Tibial artery (tissue), 4 donors: ENCODE results near the gene PTCSC3.

Experiments used
- DNase-seq, 2 donors: peaks; one replicate each; pipeline ENCODE4 v3.0.0-alpha.2; 2019
- H3K27ac ChIP-seq, 2 donors: fragments of 200-600 bp; sonication (generic) in 1 of 2; 1 replicate in 1 of 2; 2 replicates in 1 of 2; pipeline ENCODE4 v1.5.1; 2018 to 2019; ENCODE audit warnings: mild to moderate bottlenecking in 1 of 2
- H3K27me3 ChIP-seq, 2 donors: fragments of 200-600 bp; sonication (generic) in 1 of 2; one replicate each; pipeline versions ENCODE4 v1.5.1 to v1.6.0; 2016 to 2019
- H3K36me3 ChIP-seq, 3 donors: fragments of 200-600 bp; sonication (generic) in 2 of 3; one replicate each; pipeline ENCODE4 v1.5.1; 2016 to 2019; ENCODE audit warnings: mild to moderate bottlenecking in 2 of 3
- H3K4me1 ChIP-seq, 4 donors: fragments of 200-600 bp; sonication (generic) in 2 of 4; 1 replicate in 3 of 4; 2 replicates in 1 of 4; pipeline ENCODE4 v1.5.1; 2016 to 2019
- H3K4me3 ChIP-seq, 2 donors: fragments of 200-600 bp; sonication (generic) in 1 of 2; 1 replicate in 1 of 2; 2 replicates in 1 of 2; pipeline ENCODE4 v1.5.1; 2018 to 2019; ENCODE audit warnings: mild to moderate bottlenecking in 2 of 2
- H3K9me3 ChIP-seq, 3 donors: fragments of 200-600 bp; sonication (generic) in 1 of 3; one replicate each; pipeline ENCODE4 v1.5.1; 2016 to 2019
- CTCF ChIP-seq, 2 experiments: fragments of 200-600 bp in 1 of 2; fragments of 450-650 bp in 1 of 2; IDR thresholded peaks; one replicate each; pipeline ENCODE4 v1.5.1; 2017 to 2019; ENCODE audit warnings: antibody characterized with exemption in 2 of 2, mild to moderate bottlenecking in 1 of 2, moderate library complexity in 1 of 2
- intact Hi-C: fragments of 100-400 bp; cut with DNase I; formaldehyde crosslinking; loops from one replicate; pipeline ENCODE4 v1.15.0; 2023; ENCODE audit warnings: low total_unique reads

The PTCSC3 gene

GRCh38 chr14:36194663-36195062, 18.1 kb upstream of the PTCSC3 start:
- Histone ChIP-seq H3K27ac (no peak overlapping the region), H3K27me3 (no peaks in the 10 kb centered on the region), H3K4me1 (no peaks in the 10 kb centered on the region), H3K36me3 (no peaks in the 10 kb centered on the region), H3K9me3 (no peaks in the 10 kb centered on the region), H3K4me3 (no peak overlapping the region)
- no peak for DNase-seq
- TF ChIP-seq CTCF (IDR thresholded peaks at IDR 0.05), result no peak
- intact Hi-C loops, result no loop called here

GRCh38 chr14:36192530-36192929, 16.0 kb upstream of the PTCSC3 start:
- Histone ChIP-seq H3K4me1 (no peaks in the 10 kb centered on the region), H3K27ac (no peak overlapping the region), H3K36me3 (no peaks in the 10 kb centered on the region), H3K9me3 (no peaks in the 10 kb centered on the region), H3K27me3 (no peaks in the 10 kb centered on the region), H3K4me3 (no peak overlapping the region)
- TF ChIP-seq CTCF (IDR thresholded peaks at IDR 0.05), result no peak
- intact Hi-C loops, result no loop called here
- no peak for DNase-seq

GRCh38 chr14:36183402-36183801, 6.9 kb upstream of the PTCSC3 start:
- no peaks in the 10 kb centered on the region for H3K27me3 ChIP-seq
- no peak for TF ChIP-seq CTCF (IDR thresholded peaks at IDR 0.05)
- no peak overlapping the region for H3K27ac ChIP-seq
- no peaks in the 10 kb centered on the region for H3K36me3 ChIP-seq
- no peaks in the 10 kb centered on the region for H3K4me1 ChIP-seq
- H3K4me3 ChIP-seq, result no peak overlapping the region
- no peaks in the 10 kb centered on the region for H3K9me3 ChIP-seq
- no peak for DNase-seq
- intact Hi-C loops, result no loop called here

GRCh38 chr14:36181417-36181816, 4.9 kb upstream of the PTCSC3 start:
- H3K4me3 ChIP-seq, result no peak overlapping the region
- no peaks in the 10 kb centered on the region for H3K27me3 ChIP-seq
- intact Hi-C loops, result no loop called here
- TF ChIP-seq CTCF (IDR thresholded peaks at IDR 0.05), result no peak
- no peaks in the 10 kb centered on the region for H3K9me3 ChIP-seq
- DNase-seq, result no peak
- no peaks in the 10 kb centered on the region for H3K4me1 ChIP-seq
- no peak overlapping the region for H3K27ac ChIP-seq
- no peaks in the 10 kb centered on the region for H3K36me3 ChIP-seq

- no peak overlapping the region for H3K4me3 ChIP-seq
- no peaks in the 10 kb centered on the region for H3K9me3 ChIP-seq
- no peak overlapping the region for H3K27ac ChIP-seq
- no peaks in the 10 kb centered on the region for H3K36me3 ChIP-seq
- intact Hi-C loops, result no loop called here
- TF ChIP-seq CTCF (IDR thresholded peaks at IDR 0.05), result no peak
- no peak for DNase-seq
- H3K27me3 ChIP-seq, result no peaks in the 10 kb centered on the region
- no peaks in the 10 kb centered on the region for H3K4me1 ChIP-seq
Measured at GRCh38 chr14:36177489-36177888, 967 bp upstream of the PTCSC3 start.

GRCh38 chr14:36174767-36175424, 1.6 kb downstream of the PTCSC3 start:
- TF ChIP-seq CTCF (IDR thresholded peaks at IDR 0.05), result no peak
- H3K4me1 ChIP-seq, result no peaks in the 10 kb centered on the region
- intact Hi-C loops, result no loop called here
- no peaks in the 10 kb centered on the region for H3K27me3 ChIP-seq
- no peak overlapping the region for H3K4me3 ChIP-seq
- no peaks in the 10 kb centered on the region for H3K36me3 ChIP-seq
- DNase-seq, result no peak
- H3K9me3 ChIP-seq, result no peaks in the 10 kb centered on the region
- H3K27ac ChIP-seq, result no peak overlapping the region
